HG03025 (cell line): Measurements from ENCODE around the gene ARHGEF9.
"Not testable (repeated sequence)": the region's sequence is repeated elsewhere in the genome, so short reads cannot be mapped to it uniquely, and the experiment has no call there.

ENCODE experiments used
- ATAC-seq: cut with Tn5 transposase; IDR thresholded peaks from one replicate; pipeline ENCODE4 v1.9.1; 2021; ENCODE audit warnings: mild to moderate bottlenecking, moderate library complexity; ENCODE audit not compliant: unreplicated experiment, low FRiP score

ARHGEF9 gene

DNA sequence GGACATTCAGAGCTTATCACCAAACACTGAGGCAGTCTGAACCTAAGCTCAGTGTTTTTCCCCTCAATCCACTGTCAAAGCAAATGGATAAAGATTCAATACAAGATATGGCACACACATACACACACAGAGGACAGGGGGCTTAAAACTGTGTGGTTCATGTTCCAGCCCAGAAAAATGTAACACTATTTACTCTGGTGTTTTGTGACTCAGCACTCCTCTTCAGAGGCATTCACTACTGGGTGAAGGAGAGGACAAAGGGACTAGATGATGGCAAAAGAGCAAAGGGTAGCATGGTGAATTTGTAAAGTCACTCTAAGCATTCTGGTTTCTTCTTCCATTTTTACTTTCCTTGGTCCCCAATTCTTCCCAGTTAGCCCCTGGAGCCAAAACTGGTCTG lies 120.3 kb downstream of the ARHGEF9 start:
- no peak for ATAC-seq

DNA sequence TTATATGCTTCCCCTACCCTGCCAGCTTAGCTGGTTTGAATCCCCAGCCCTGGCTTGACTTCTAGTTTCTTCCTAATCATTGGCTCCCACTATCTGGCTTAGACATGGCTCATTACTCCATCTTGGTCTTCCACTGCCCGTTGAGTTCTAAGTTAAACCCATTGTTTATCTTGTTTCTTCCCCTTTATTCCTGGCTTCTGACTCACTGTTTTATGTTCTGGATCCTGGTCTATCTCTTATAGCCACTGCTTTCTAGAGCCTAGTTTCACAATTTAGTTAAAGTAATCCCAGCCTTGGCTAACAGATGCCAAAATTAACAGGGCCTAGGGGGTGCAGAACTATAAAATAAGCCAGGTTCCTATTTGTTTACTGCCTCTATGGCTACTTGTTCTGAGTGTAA lies 120.9 kb downstream of the ARHGEF9 start:
- ATAC-seq = no peak

DNA sequence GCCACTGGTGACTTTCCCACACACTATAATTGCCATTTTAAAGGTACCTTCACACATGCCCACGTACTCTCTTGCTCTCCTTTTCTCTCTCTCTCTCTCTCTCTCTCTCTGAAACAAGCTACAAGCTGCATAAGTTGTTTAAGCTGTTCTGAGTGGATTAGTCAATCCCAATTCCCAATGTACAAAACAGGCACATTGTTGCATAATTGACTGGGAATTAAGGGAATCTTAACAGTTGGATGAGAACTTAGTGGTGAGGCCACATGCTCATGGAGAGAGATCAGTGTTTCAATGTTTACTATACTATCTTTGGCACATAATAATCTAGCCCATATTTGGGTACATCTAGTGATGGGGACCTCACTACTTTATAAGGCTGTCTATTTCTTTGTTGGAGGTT lies 123.3 kb downstream of the ARHGEF9 start:
- no peak for ATAC-seq

DNA sequence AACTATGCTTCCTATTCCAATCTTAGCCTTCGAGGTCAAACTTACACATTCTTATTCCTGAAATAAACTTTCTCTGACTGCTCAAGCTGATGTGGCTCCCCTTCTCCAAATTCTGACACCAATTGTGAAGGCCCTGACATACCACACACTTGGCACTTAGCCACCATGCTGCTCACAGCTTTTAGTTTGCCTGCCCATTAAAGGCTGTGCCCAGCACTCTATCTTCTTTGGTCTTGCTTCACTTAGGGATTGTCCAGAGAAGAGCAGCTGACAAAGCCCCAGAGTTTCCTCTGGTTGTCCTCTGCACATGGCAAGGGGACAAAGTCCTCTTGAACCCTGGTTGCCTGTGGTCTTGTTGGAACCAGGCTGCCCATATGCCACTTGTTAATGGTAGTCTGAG lies 126.1 kb downstream of the ARHGEF9 start:
- no peak for ATAC-seq

DNA sequence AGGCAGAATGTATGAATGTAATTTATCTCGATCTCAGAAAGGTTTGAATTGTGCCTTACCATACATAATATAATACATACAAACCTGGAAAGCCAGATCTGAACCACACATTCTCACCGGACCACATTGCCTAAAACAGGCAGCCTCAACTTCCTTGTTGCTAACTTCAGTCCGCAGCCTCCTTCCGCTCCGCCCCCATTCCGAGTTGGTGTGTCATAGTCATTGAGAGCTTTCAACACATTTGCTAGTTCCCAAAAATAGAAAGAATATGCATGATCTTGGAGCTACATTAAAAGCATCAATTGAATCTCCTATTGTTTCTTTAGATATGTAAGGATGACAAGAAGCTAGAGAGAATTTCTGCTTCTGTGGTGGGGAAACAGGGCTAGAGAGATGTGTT lies 127.2 kb downstream of the ARHGEF9 start:
- ATAC-seq = no peak

DNA sequence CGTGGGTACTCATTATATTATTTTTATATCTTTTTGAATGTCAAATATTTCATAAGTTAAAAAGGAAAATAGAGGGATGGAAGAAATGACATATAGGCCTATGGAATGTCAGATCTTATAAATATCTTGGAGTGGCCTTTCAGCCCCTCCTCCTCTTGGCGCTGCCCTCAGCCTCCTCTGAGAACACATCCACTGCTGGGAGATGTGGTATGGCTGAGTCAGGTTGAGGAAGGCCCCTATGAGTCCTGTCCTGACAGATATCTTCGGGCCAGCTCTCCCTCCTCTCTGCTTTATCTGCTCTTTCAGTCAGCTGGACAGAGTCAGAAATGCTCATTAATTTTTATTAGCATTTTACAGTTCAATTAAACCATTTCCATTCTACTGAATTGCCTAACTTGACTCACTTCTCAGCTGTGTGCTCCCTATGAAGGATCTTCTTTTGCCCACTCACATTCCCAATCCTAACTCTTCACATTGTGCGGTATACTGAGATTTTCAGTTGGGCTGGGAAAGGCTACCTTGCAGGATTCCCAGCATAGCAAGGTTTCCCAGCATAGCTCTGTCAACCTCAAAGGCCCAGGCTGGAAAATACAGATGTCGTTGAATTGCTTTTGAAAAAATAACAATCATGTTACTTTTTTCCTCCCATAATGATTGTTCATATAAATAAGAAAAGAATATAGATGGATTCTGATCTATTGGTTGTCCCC lies 128.0 kb downstream of the ARHGEF9 start:
- no peak for ATAC-seq

DNA sequence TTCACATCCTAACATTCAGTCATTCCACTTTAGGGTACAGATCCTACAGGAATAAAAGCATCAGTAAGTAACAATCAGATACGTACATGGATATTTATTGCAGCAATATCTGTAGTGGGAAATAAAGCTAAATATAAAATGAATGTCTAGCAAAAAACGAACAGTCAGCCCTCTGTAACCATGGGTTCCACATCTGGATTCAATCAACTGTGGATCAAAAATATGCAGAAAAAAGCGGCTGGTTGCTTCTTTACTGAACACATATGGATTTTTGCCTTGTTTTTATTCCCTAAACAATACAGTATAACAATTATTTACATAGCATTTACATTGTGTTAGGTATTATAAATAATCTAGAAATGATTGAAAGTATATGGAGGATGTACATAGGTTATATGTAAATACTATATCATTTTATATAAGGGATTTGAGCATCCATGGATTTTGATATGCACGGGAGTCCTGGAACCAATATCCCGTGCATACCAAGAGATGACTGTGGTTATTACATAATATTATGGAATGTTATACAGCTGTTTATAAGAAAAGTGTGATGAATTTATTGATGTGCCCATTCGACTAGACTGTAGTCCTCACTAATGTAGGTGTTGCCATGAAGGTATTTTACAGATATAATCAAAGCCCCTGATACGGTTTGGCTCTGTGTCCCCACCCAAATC lies 132.8 kb downstream of the ARHGEF9 start:
- no peak for ATAC-seq

DNA sequence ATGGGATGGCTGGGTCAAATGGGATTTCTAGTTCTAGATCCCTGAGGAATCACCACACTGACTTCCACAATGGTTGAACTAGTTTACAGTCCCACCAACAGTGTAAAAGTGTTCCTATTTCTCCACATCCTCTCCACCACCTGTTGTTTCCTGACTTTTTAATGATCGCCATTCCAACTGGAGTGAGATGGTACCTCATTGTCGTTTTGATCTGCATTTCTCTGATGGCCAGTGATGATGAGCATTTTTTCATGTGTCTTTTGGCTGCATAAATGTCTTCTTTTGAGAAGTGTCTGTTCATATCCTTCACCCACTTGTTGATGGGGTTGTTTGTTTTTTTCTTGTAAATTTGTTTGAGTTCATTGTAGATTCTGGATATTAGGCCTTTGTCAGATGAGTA lies 139.3 kb downstream of the ARHGEF9 start:
- ATAC-seq = not testable (repeated sequence)

DNA sequence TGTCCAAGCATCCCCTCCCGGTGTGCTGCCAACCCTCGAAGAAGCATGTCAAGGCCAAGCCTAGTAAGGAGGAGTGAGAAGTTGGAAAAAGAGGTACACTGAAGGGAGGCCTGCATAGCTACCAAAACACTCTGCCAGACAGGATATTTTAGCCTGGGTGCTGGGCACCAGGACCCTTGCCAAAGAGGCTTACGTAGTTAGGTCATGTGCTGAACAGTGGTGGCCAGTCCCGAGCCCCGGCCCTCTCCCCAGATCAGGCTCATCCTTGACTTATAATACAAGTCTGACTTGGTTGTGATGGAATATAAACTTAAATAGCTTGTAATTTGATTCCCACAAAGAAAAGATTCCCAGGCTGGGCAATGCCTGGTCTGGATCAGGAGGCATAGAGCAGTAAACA lies 149.3 kb downstream of the ARHGEF9 start:
- ATAC-seq = no peak

DNA sequence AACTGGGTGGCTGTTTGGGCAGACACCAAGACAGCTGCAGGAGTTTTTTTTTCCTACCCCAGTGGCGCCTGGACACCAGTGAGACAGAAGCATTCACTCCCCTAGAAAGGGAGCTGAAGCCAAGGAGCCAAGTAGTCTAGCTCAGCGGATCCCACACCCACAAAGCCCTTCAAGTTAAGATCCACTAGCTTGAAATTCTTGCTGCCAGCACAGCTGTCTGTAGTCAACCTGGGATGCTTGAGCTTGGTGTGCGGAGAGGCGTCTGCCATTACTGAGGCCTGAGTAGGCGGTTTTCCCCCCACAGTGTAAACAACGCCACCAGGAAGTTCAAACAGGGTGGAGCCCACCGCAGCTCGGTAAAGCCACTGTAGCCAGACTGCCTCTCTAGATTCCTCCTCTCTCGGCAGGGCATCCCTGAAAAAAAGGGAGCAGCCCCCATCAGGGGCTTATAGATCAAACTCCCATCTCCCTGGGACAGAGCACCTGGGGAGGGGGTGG lies 171.4 kb downstream of the ARHGEF9 start:
- ATAC-seq = no peak

DNA sequence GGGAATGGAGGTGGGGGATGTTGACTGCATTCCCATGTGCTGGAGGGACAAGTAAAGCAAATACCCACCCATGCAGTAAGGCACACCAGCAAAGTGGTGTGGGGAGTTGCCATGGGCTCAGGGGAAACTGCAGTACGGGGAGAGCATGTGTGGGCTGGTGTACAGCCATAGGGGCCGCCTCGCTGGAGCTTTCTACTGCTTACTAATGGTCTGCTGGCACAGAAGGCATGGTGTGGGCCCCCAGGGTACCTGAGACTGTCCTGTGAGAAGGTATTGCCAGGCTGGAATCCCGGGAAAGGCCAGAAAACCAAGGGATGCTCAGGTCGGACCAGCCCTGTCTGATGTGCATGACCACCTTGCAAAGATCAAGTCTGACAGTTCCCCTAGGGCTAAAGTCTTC lies 199.1 kb downstream of the ARHGEF9 start:
- ATAC-seq = no peak
